ENCODE data around the gene ANK3. TPM values are rescaled to one million over a fixed set of nuclear protein-coding genes. Genes with fewer than 3 reads are reported as not detected.
A peak's percentile ranks its signal among the peaks of the same experiment; 100 is the strongest.

The ANK3 gene
- total and polyA plus RNA-seq, 4 donors: 101 to 318 (median 146) TPM

- no peak overlapping the region for H3K27ac ChIP-seq (ENCODE audit: low read depth, low read length)
- no peaks in the 10 kb centered on the region for H3K9me3 ChIP-seq (ENCODE audit: control insufficient read depth, insufficient read depth, low read length)
- H3K27me3 ChIP-seq (ENCODE audit: control insufficient read depth, insufficient read depth, low read length): no peaks in the 10 kb centered on the region
- H3K36me3 ChIP-seq (ENCODE audit: control insufficient read depth, insufficient read depth, low read length): no peaks in the 10 kb centered on the region
- no peak for DNase-seq (ENCODE audit: low read depth in 4 of 6, low spot score in 6 of 6)
- H3K4me3 ChIP-seq (ENCODE audit: low read depth, low read length): no peak overlapping the region
- no peaks in the 10 kb centered on the region for H3K4me1 ChIP-seq (ENCODE audit: control insufficient read depth, insufficient read depth, low read length)
- no CpG with 5 or more reads among the region's 4 CpGs for WGBS (ENCODE audit: insufficient coverage)
Observed at GRCh38 chr10:60372436-60372835, 17.2 kb downstream of the ANK3 start.

- Histone ChIP-seq H3K36me3 (ENCODE audit: control insufficient read depth, insufficient read depth, low read length) (no peaks in the 10 kb centered on the region), H3K27ac (ENCODE audit: low read depth, low read length) (no peak overlapping the region), H3K4me1 (ENCODE audit: control insufficient read depth, insufficient read depth, low read length) (no peaks in the 10 kb centered on the region), H3K27me3 (ENCODE audit: control insufficient read depth, insufficient read depth, low read length) (no peaks in the 10 kb centered on the region), H3K4me3 (ENCODE audit: low read depth, low read length) (no peak overlapping the region), H3K9me3 (ENCODE audit: control insufficient read depth, insufficient read depth, low read length) (no peaks in the 10 kb centered on the region)
- no CpG with 5 or more reads among the region's 2 CpGs for WGBS (ENCODE audit: insufficient coverage)
- no peak for DNase-seq (ENCODE audit: low read depth in 4 of 6, low spot score in 6 of 6)
Observed at GRCh38 chr10:60369547-60369930, 20.1 kb downstream of the ANK3 start.

- H3K27me3 ChIP-seq (ENCODE audit: control insufficient read depth, insufficient read depth, low read length): no peaks in the 10 kb centered on the region
- WGBS (ENCODE audit: insufficient coverage): 69% methylated on average over 2 of the region's 5 CpGs
- peak in 1 of 6 donors; percentile 54 for DNase-seq (ENCODE audit: low read depth in 4 of 6, low spot score in 6 of 6)
- H3K4me3 ChIP-seq (ENCODE audit: low read depth, low read length): no peak overlapping the region
- H3K9me3 ChIP-seq (ENCODE audit: control insufficient read depth, insufficient read depth, low read length): no peaks in the 10 kb centered on the region
- no peak overlapping the region for H3K27ac ChIP-seq (ENCODE audit: low read depth, low read length)
- no peaks in the 10 kb centered on the region for H3K4me1 ChIP-seq (ENCODE audit: control insufficient read depth, insufficient read depth, low read length)
- H3K36me3 ChIP-seq (ENCODE audit: control insufficient read depth, insufficient read depth, low read length): no peaks in the 10 kb centered on the region
Observed at GRCh38 chr10:60368875-60369546, 20.7 kb downstream of the ANK3 start.

GRCh38 chr10:60367901-60368300 is 21.8 kb downstream of the ANK3 start:
- H3K4me3 ChIP-seq (ENCODE audit: low read depth, low read length): no peak overlapping the region
- peak in 1 of 6 donors; percentile 77 for DNase-seq (ENCODE audit: low read depth in 4 of 6, low spot score in 6 of 6)
- no peaks in the 10 kb centered on the region for H3K9me3 ChIP-seq (ENCODE audit: control insufficient read depth, insufficient read depth, low read length)
- H3K27me3 ChIP-seq (ENCODE audit: control insufficient read depth, insufficient read depth, low read length): no peaks in the 10 kb centered on the region
- H3K36me3 ChIP-seq (ENCODE audit: control insufficient read depth, insufficient read depth, low read length): no peaks in the 10 kb centered on the region
- WGBS (ENCODE audit: insufficient coverage): no CpG with 5 or more reads among the region's 1 CpG
- no peaks in the 10 kb centered on the region for H3K4me1 ChIP-seq (ENCODE audit: control insufficient read depth, insufficient read depth, low read length)
- H3K27ac ChIP-seq (ENCODE audit: low read depth, low read length): no peak overlapping the region

- Histone ChIP-seq H3K4me3 (ENCODE audit: low read depth, low read length) (no peak overlapping the region), H3K27me3 (ENCODE audit: control insufficient read depth, insufficient read depth, low read length) (no peaks in the 10 kb centered on the region), H3K27ac (ENCODE audit: low read depth, low read length) (no peak overlapping the region), H3K9me3 (ENCODE audit: control insufficient read depth, insufficient read depth, low read length) (no peaks in the 10 kb centered on the region), H3K4me1 (ENCODE audit: control insufficient read depth, insufficient read depth, low read length) (peaks cover 2% of the 10 kb centered on the region), H3K36me3 (ENCODE audit: control insufficient read depth, insufficient read depth, low read length) (no peaks in the 10 kb centered on the region)
- no CpG with 5 or more reads among the region's 2 CpGs for WGBS (ENCODE audit: insufficient coverage)
- DNase-seq (ENCODE audit: low read depth in 4 of 6, low spot score in 6 of 6): peak in 2 of 6 donors; percentile 45 to 84
Observed at GRCh38 chr10:60367431-60367830, 22.2 kb downstream of the ANK3 start.

- Histone ChIP-seq H3K9me3 (ENCODE audit: control insufficient read depth, insufficient read depth, low read length) (no peaks in the 10 kb centered on the region), H3K27ac (ENCODE audit: low read depth, low read length) (no peak overlapping the region), H3K4me1 (ENCODE audit: control insufficient read depth, insufficient read depth, low read length) (peaks cover 4% of the 10 kb centered on the region), H3K36me3 (ENCODE audit: control insufficient read depth, insufficient read depth, low read length) (no peaks in the 10 kb centered on the region), H3K27me3 (ENCODE audit: control insufficient read depth, insufficient read depth, low read length) (no peaks in the 10 kb centered on the region), H3K4me3 (ENCODE audit: low read depth, low read length) (no peak overlapping the region)
- no CpG with 5 or more reads among the region's 4 CpGs for WGBS (ENCODE audit: insufficient coverage)
- peak in 2 of 6 donors; percentile 49 to 69 for DNase-seq (ENCODE audit: low read depth in 4 of 6, low spot score in 6 of 6)
Observed at GRCh38 chr10:60367024-60367423, 22.7 kb downstream of the ANK3 start.

- H3K4me1 ChIP-seq (ENCODE audit: control insufficient read depth, insufficient read depth, low read length): peaks cover 4% of the 10 kb centered on the region
- H3K4me3 ChIP-seq (ENCODE audit: low read depth, low read length): no peak overlapping the region
- H3K27me3 ChIP-seq (ENCODE audit: control insufficient read depth, insufficient read depth, low read length): no peaks in the 10 kb centered on the region
- no peak for DNase-seq (ENCODE audit: low read depth in 4 of 6, low spot score in 6 of 6)
- H3K36me3 ChIP-seq (ENCODE audit: control insufficient read depth, insufficient read depth, low read length): no peaks in the 10 kb centered on the region
- H3K9me3 ChIP-seq (ENCODE audit: control insufficient read depth, insufficient read depth, low read length): no peaks in the 10 kb centered on the region
- no peak overlapping the region for H3K27ac ChIP-seq (ENCODE audit: low read depth, low read length)
- 88% methylated on average over 1 of the region's 8 CpGs for WGBS (ENCODE audit: insufficient coverage)
Observed at GRCh38 chr10:60363187-60363586, 26.5 kb downstream of the ANK3 start.

GRCh38 chr10:60362461-60362860 is 27.2 kb downstream of the ANK3 start:
- Histone ChIP-seq H3K36me3 (ENCODE audit: control insufficient read depth, insufficient read depth, low read length) (no peaks in the 10 kb centered on the region), H3K9me3 (ENCODE audit: control insufficient read depth, insufficient read depth, low read length) (no peaks in the 10 kb centered on the region), H3K4me1 (ENCODE audit: control insufficient read depth, insufficient read depth, low read length) (peaks cover 4% of the 10 kb centered on the region), H3K27ac (ENCODE audit: low read depth, low read length) (no peak overlapping the region), H3K27me3 (ENCODE audit: control insufficient read depth, insufficient read depth, low read length) (no peaks in the 10 kb centered on the region), H3K4me3 (ENCODE audit: low read depth, low read length) (no peak overlapping the region)
- DNase-seq (ENCODE audit: low read depth in 4 of 6, low spot score in 6 of 6): no peak
- no CpG with 5 or more reads among the region's 6 CpGs for WGBS (ENCODE audit: insufficient coverage)

- Histone ChIP-seq H3K4me1 (ENCODE audit: control insufficient read depth, insufficient read depth, low read length) (peaks cover 4% of the 10 kb centered on the region), H3K27me3 (ENCODE audit: control insufficient read depth, insufficient read depth, low read length) (no peaks in the 10 kb centered on the region), H3K27ac (ENCODE audit: low read depth, low read length) (no peak overlapping the region), H3K9me3 (ENCODE audit: control insufficient read depth, insufficient read depth, low read length) (no peaks in the 10 kb centered on the region), H3K36me3 (ENCODE audit: control insufficient read depth, insufficient read depth, low read length) (no peaks in the 10 kb centered on the region), H3K4me3 (ENCODE audit: low read depth, low read length) (no peak overlapping the region)
- DNase-seq (ENCODE audit: low read depth in 4 of 6, low spot score in 6 of 6): no peak
Observed at GRCh38 chr10:60359066-60359465, 30.6 kb downstream of the ANK3 start.

GRCh38 chr10:60358282-60358681 is 31.4 kb downstream of the ANK3 start:
- no peaks in the 10 kb centered on the region for H3K36me3 ChIP-seq (ENCODE audit: control insufficient read depth, insufficient read depth, low read length)
- no peak overlapping the region for H3K27ac ChIP-seq (ENCODE audit: low read depth, low read length)
- H3K9me3 ChIP-seq (ENCODE audit: control insufficient read depth, insufficient read depth, low read length): no peaks in the 10 kb centered on the region
- no peak for DNase-seq (ENCODE audit: low read depth in 4 of 6, low spot score in 6 of 6)
- H3K4me3 ChIP-seq (ENCODE audit: low read depth, low read length): no peak overlapping the region
- H3K27me3 ChIP-seq (ENCODE audit: control insufficient read depth, insufficient read depth, low read length): no peaks in the 10 kb centered on the region
- H3K4me1 ChIP-seq (ENCODE audit: control insufficient read depth, insufficient read depth, low read length): peaks cover 4% of the 10 kb centered on the region
